ENCODE data around the gene SMOC1. TPM values are rescaled to one million over a fixed set of nuclear protein-coding genes. Genes with fewer than 3 reads are reported as not detected.
A peak's percentile ranks its signal among the peaks of the same experiment; 100 is the strongest.

SMOC1 gene
- total RNA-seq, 4 donors from 2014 or later: 0.60 to 5.8 (median 1.2) TPM

DNA sequence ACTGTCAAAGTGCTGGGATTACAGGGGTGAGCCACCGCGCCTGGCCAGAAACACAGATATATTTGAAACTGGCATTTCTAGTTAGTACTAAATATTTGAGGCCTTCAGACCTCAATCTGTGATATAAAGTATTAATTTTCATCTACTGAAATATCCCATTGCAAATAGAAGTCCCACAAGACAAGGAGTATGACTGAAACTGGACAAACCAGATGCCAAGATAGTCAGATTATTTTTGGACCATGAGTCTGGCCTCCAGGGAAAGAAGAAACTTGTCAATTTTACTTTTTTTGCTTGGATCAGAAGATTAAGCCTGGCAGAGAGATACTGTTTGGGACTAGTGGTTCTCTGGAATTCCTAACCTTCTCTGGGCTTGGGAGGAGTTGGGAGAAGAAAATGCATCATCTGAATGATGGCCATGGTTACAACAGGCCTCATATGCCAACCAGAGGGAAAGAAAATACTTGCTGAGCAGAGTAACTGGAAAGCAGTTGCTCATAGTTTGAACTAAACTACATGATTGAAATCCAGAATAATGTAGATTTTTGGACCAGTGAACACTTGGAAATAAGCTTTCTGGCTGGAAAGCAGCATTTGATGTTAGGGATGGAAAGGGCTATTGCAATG, 2.9 kb upstream of the SMOC1 start:
- ATAC-seq (ENCODE audit: low FRiP score): no peak
- TF ChIP-seq, protein P1, sequence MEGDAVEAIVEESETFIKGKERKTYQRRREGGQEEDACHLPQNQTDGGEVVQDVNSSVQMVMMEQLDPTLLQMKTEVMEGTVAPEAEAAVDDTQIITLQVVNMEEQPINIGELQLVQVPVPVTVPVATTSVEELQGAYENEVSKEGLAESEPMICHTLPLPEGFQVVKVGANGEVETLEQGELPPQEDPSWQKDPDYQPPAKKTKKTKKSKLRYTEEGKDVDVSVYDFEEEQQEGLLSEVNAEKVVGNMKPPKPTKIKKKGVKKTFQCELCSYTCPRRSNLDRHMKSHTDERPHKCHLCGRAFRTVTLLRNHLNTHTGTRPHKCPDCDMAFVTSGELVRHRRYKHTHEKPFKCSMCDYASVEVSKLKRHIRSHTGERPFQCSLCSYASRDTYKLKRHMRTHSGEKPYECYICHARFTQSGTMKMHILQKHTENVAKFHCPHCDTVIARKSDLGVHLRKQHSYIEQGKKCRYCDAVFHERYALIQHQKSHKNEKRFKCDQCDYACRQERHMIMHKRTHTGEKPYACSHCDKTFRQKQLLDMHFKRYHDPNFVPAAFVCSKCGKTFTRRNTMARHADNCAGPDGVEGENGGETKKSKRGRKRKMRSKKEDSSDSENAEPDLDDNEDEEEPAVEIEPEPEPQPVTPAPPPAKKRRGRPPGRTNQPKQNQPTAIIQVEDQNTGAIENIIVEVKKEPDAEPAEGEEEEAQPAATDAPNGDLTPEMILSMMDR (IDR thresholded peaks at IDR 0.05): no peak
- DNase-seq (ENCODE audit: low spot score): no peak

DNA sequence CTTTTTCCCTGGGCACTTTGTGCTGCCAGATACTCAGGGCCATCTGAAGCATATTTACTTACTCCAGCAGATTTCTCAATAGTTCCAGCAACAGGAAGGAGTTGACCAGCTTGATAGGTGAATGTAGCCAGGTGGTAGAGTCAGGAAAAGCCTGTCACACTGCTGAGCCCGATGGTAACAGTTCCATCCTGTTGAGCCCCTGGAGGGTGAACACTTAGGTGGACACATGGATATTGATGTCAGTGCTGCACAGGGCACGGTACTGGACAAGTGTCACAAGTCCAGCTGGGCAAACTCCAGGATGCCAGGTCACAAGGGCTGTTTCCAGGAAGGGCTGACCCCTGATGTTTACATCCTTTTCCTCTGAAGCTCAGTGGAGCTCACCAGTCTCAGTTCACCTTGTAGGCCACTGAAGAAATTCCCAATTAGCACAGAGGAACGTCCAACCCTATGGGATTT, 2.3 kb upstream of the SMOC1 start:
- TF ChIP-seq, protein P1 (IDR thresholded peaks at IDR 0.05): no peak
- ATAC-seq (ENCODE audit: low FRiP score) (peak; percentile 13), DNase-seq (ENCODE audit: low spot score) (no peak)

DNA sequence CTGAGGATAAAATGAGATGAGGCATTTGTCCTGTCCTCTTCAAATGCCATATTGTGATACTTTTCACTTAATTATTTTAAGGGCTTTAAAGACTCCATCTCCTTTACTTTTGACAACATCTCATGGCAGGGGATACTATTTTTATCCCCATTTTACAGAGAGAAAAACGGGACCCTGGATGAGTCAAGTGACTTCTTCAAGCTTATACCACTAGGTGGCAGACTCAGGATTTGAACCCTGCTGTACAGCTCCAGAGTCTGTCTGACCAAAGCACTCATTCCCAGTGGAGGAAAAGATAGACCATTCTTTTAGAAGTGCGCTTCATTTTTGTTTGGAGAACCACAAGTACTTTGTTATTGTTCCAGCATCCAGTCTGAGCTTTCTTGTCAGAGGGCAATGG, 1.7 kb upstream of the SMOC1 start:
- ATAC-seq (ENCODE audit: low FRiP score) (no peak), DNase-seq (ENCODE audit: low spot score) (no peak)
- TF ChIP-seq, protein P1 (IDR thresholded peaks at IDR 0.05): no peak

DNA sequence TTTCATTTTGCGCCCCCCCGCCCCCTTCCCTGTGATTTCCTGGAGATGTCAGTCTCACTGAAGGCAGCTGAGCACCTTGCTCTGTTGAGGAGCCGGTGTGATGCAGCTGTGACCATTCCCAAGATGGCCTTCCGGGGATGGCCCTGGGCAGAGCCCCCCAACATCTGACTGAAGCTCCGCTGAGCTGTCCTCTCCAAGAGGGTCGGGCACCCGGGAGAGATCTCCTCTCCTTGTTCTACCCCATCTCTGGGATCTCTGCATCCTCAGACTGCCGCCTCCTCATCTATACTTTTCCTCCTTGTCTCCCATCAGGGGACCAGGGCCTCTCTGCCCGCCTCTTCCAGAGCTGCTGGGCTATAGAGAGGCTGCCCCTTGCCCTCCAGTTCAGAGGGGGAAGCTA, 965 bp upstream of the SMOC1 start:
- TF ChIP-seq, protein P1 (IDR thresholded peaks at IDR 0.05): no peak
- no peak for DNase-seq (ENCODE audit: low spot score)
- ATAC-seq (ENCODE audit: low FRiP score): no peak

GRCh38 chr14:69880044-69880487, 850 bp downstream of the SMOC1 start:
- TF ChIP-seq, protein P1 (IDR thresholded peaks at IDR 0.05): no peak
- ATAC-seq (ENCODE audit: low FRiP score) (no peak), DNase-seq (ENCODE audit: low spot score) (no peak)

DNA sequence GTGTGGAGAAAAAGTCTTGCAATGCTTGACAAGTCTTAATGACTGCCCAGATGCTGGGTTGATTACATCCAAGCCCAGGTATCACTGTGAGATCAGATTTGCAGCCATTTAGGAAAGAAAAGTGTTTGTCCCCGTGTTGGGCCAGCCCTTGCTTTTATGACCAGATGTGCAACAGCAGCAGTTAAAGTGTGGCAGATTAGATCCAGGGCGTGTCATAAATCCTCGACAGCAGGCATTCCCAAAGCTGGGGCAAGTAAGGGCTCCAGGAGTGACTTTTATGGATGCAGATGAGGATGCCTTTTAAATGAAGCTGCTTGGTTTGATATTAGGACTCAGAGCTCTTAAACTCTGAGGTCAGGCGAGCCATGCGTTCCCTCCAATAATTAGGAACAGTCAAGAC, 1.7 kb downstream of the SMOC1 start:
- DNase-seq (ENCODE audit: low spot score) (no peak), ATAC-seq (ENCODE audit: low FRiP score) (no peak)
- TF ChIP-seq, protein P1 (IDR thresholded peaks at IDR 0.05): no peak
